ENCODE measurements around the gene IER5L.

IER5L gene

GRCh38 chr9:129175515-129175824 is 2.6 kb downstream of the IER5L start:
- no peak for TF ChIP-seq ZC3H10 (CRISPR knock-in tag; IDR thresholded peaks at IDR 0.05)
- TF ChIP-seq TOX (CRISPR knock-in tag; IDR thresholded peaks at IDR 0.05; ENCODE audit: borderline replicate concordance): no peak
- TF ChIP-seq, protein P1, sequence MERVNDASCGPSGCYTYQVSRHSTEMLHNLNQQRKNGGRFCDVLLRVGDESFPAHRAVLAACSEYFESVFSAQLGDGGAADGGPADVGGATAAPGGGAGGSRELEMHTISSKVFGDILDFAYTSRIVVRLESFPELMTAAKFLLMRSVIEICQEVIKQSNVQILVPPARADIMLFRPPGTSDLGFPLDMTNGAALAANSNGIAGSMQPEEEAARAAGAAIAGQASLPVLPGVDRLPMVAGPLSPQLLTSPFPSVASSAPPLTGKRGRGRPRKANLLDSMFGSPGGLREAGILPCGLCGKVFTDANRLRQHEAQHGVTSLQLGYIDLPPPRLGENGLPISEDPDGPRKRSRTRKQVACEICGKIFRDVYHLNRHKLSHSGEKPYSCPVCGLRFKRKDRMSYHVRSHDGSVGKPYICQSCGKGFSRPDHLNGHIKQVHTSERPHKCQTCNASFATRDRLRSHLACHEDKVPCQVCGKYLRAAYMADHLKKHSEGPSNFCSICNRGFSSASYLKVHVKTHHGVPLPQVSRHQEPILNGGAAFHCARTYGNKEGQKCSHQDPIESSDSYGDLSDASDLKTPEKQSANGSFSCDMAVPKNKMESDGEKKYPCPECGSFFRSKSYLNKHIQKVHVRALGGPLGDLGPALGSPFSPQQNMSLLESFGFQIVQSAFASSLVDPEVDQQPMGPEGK (CRISPR knock-in tag; IDR thresholded peaks at IDR 0.05; ENCODE audit: borderline replicate concordance): no peak; the same call in 1 of the 2 replicates
- TF ChIP-seq OSR1 (CRISPR knock-in tag; IDR thresholded peaks at IDR 0.05): no peak
- TF ChIP-seq BACH2 (CRISPR knock-in tag; IDR thresholded peaks at IDR 0.05; ENCODE audit: borderline replicate concordance): no peak
- no peak for TF ChIP-seq TSHZ2 (CRISPR knock-in tag; IDR thresholded peaks at IDR 0.05)
- no peak for TF ChIP-seq ZNF70 (CRISPR knock-in tag; IDR thresholded peaks at IDR 0.05)
- TF ChIP-seq ISL1 (CRISPR knock-in tag; IDR thresholded peaks at IDR 0.05): no peak
- TF ChIP-seq RARB (CRISPR knock-in tag; IDR thresholded peaks at IDR 0.05): no peak
- TF ChIP-seq ZNF8 (CRISPR knock-in tag; IDR thresholded peaks at IDR 0.05): no peak
- TF ChIP-seq GLIS3 (CRISPR knock-in tag; IDR thresholded peaks at IDR 0.05): no peak
- TF ChIP-seq, protein P2, sequence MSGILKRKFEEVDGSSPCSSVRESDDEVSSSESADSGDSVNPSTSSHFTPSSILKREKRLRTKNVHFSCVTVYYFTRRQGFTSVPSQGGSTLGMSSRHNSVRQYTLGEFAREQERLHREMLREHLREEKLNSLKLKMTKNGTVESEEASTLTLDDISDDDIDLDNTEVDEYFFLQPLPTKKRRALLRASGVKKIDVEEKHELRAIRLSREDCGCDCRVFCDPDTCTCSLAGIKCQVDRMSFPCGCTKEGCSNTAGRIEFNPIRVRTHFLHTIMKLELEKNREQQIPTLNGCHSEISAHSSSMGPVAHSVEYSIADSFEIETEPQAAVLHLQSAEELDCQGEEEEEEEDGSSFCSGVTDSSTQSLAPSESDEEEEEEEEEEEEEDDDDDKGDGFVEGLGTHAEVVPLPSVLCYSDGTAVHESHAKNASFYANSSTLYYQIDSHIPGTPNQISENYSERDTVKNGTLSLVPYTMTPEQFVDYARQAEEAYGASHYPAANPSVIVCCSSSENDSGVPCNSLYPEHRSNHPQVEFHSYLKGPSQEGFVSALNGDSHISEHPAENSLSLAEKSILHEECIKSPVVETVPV (CRISPR knock-in tag; IDR thresholded peaks at IDR 0.05): no peak
- TF ChIP-seq, protein P3, sequence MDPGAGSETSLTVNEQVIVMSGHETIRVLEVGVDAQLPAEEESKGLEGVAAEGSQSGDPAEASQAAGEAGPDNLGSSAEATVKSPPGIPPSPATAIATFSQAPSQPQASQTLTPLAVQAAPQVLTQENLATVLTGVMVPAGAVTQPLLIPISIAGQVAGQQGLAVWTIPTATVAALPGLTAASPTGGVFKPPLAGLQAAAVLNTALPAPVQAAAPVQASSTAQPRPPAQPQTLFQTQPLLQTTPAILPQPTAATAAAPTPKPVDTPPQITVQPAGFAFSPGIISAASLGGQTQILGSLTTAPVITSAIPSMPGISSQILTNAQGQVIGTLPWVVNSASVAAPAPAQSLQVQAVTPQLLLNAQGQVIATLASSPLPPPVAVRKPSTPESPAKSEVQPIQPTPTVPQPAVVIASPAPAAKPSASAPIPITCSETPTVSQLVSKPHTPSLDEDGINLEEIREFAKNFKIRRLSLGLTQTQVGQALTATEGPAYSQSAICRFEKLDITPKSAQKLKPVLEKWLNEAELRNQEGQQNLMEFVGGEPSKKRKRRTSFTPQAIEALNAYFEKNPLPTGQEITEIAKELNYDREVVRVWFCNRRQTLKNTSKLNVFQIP (CRISPR knock-in tag; IDR thresholded peaks at IDR 0.05; ENCODE audit: borderline replicate concordance, low read depth): no peak
- TF ChIP-seq ARNTL (CRISPR knock-in tag; IDR thresholded peaks at IDR 0.05; ENCODE audit: borderline replicate concordance, low read depth): no peak
- ATAC-seq: no peak

- ATAC-seq: peak; percentile 52
- no peak for TF ChIP-seq ESRRG (CRISPR knock-in tag; IDR thresholded peaks at IDR 0.05)
- TF ChIP-seq ZNF70 (CRISPR knock-in tag; IDR thresholded peaks at IDR 0.05): no peak
- TF ChIP-seq OSR1 (CRISPR knock-in tag; IDR thresholded peaks at IDR 0.05): no peak
- no peak for TF ChIP-seq TSHZ2 (CRISPR knock-in tag; IDR thresholded peaks at IDR 0.05)
- TF ChIP-seq, protein P1 (CRISPR knock-in tag; IDR thresholded peaks at IDR 0.05; ENCODE audit: borderline replicate concordance): peak; percentile 37; the same call in 1 of the 2 replicates
- 0 out of 2 replicates have a peak, but pooled peaks have one; percentile 21 for TF ChIP-seq CREB5 (CRISPR knock-in tag; IDR thresholded peaks at IDR 0.05; ENCODE audit: low read depth)
- TF ChIP-seq TOX (CRISPR knock-in tag; IDR thresholded peaks at IDR 0.05; ENCODE audit: borderline replicate concordance): no peak
- no peak for TF ChIP-seq ARNTL (CRISPR knock-in tag; IDR thresholded peaks at IDR 0.05; ENCODE audit: borderline replicate concordance, low read depth)
- TF ChIP-seq ISL1 (CRISPR knock-in tag; IDR thresholded peaks at IDR 0.05): no peak
- no peak for TF ChIP-seq CSDC2 (CRISPR knock-in tag; IDR thresholded peaks at IDR 0.05)
- TF ChIP-seq BACH2 (CRISPR knock-in tag; IDR thresholded peaks at IDR 0.05; ENCODE audit: borderline replicate concordance): no peak
- TF ChIP-seq GLIS3 (CRISPR knock-in tag; IDR thresholded peaks at IDR 0.05): peak; percentile 79
- no peak for TF ChIP-seq PPARA (CRISPR knock-in tag; IDR thresholded peaks at IDR 0.05; ENCODE audit: borderline replicate concordance)
- no peak for TF ChIP-seq ZC3H10 (CRISPR knock-in tag; IDR thresholded peaks at IDR 0.05)
- TF ChIP-seq, protein P2 (CRISPR knock-in tag; IDR thresholded peaks at IDR 0.05): no peak
- TF ChIP-seq RARB (CRISPR knock-in tag; IDR thresholded peaks at IDR 0.05): no peak
- no peak for TF ChIP-seq TCF4 (CRISPR knock-in tag; IDR thresholded peaks at IDR 0.05; ENCODE audit: borderline replicate concordance)
- no peak for TF ChIP-seq ZFP3 (CRISPR knock-in tag; IDR thresholded peaks at IDR 0.05)
- TF ChIP-seq ZNF8 (CRISPR knock-in tag; IDR thresholded peaks at IDR 0.05): no peak
- TF ChIP-seq ZFP30 (CRISPR knock-in tag; IDR thresholded peaks at IDR 0.05): no peak
Measured at GRCh38 chr9:129174724-129175514, 3.1 kb downstream of the IER5L start.
